Measurements from ENCODE around the gene HEATR5A.
A peak's percentile ranks its signal among the peaks of the same experiment; 100 is the strongest.

HEATR5A gene

GRCh38 chr14:31449971-31450610 lies 29.7 kb upstream of the HEATR5A start:
- no peak for TF ChIP-seq TEAD4 (IDR thresholded peaks at IDR 0.05)
- TF ChIP-seq RAD21 (IDR thresholded peaks at IDR 0.05; ENCODE audit: low read depth): peak; percentile 65

DNA sequence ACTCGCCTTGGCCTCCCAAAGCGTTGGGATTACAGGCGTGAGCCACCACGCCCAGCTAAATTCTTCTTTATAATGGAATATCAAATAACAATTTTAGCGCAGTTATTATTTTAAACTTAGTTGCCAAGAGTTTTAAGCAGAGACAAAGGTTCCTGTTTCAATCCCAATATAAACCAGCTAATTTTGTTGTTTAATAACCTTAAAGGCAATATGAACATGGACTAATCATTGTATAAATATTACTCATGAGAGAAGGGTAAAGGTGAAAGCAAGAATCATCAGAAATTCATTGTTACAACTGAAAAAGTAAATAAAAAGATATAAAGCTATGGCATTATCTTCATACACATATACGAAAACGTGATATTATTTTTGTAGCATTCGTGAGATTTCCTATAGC lies 28.8 kb upstream of the HEATR5A start:
- TF ChIP-seq ZBTB7A (IDR thresholded peaks at IDR 0.05; ENCODE audit: low read depth) (no peak), NFIC (IDR thresholded peaks at IDR 0.05) (no peak), FOXM1 (IDR thresholded peaks at IDR 0.05; ENCODE audit: borderline replicate concordance, low read depth) (no peak), RAD21 (IDR thresholded peaks at IDR 0.05; ENCODE audit: low read depth) (no peak), TEAD4 (IDR thresholded peaks at IDR 0.05) (no peak), CEBPB (IDR thresholded peaks at IDR 0.05) (no peak), MAX (IDR thresholded peaks at IDR 0.05) (no peak), EGR1 (IDR thresholded peaks at IDR 0.05) (no peak), YY1 (IDR thresholded peaks at IDR 0.05; ENCODE audit: low read depth) (no peak), EP300 (IDR thresholded peaks at IDR 0.05; ENCODE audit: borderline replicate concordance) (no peak), TAF1 (IDR thresholded peaks at IDR 0.05; ENCODE audit: low read depth) (no peak), TCF12 (IDR thresholded peaks at IDR 0.05; ENCODE audit: low read depth) (no peak), CREB1 (IDR thresholded peaks at IDR 0.05; ENCODE audit: low read depth) (no peak)
- TF ChIP-seq, protein P1, sequence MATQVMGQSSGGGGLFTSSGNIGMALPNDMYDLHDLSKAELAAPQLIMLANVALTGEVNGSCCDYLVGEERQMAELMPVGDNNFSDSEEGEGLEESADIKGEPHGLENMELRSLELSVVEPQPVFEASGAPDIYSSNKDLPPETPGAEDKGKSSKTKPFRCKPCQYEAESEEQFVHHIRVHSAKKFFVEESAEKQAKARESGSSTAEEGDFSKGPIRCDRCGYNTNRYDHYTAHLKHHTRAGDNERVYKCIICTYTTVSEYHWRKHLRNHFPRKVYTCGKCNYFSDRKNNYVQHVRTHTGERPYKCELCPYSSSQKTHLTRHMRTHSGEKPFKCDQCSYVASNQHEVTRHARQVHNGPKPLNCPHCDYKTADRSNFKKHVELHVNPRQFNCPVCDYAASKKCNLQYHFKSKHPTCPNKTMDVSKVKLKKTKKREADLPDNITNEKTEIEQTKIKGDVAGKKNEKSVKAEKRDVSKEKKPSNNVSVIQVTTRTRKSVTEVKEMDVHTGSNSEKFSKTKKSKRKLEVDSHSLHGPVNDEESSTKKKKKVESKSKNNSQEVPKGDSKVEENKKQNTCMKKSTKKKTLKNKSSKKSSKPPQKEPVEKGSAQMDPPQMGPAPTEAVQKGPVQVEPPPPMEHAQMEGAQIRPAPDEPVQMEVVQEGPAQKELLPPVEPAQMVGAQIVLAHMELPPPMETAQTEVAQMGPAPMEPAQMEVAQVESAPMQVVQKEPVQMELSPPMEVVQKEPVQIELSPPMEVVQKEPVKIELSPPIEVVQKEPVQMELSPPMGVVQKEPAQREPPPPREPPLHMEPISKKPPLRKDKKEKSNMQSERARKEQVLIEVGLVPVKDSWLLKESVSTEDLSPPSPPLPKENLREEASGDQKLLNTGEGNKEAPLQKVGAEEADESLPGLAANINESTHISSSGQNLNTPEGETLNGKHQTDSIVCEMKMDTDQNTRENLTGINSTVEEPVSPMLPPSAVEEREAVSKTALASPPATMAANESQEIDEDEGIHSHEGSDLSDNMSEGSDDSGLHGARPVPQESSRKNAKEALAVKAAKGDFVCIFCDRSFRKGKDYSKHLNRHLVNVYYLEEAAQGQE (IDR thresholded peaks at IDR 0.05; ENCODE audit: low read depth): no peak
- TF ChIP-seq, protein P2, sequence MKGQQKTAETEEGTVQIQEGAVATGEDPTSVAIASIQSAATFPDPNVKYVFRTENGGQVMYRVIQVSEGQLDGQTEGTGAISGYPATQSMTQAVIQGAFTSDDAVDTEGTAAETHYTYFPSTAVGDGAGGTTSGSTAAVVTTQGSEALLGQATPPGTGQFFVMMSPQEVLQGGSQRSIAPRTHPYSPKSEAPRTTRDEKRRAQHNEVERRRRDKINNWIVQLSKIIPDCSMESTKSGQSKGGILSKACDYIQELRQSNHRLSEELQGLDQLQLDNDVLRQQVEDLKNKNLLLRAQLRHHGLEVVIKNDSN (IDR thresholded peaks at IDR 0.05): no peak

- TF ChIP-seq NFIC (IDR thresholded peaks at IDR 0.05) (no peak), ZBTB7A (IDR thresholded peaks at IDR 0.05; ENCODE audit: low read depth) (no peak), TEAD4 (IDR thresholded peaks at IDR 0.05) (no peak), TCF12 (IDR thresholded peaks at IDR 0.05; ENCODE audit: low read depth) (no peak), TAF1 (IDR thresholded peaks at IDR 0.05; ENCODE audit: low read depth) (no peak), CREB1 (IDR thresholded peaks at IDR 0.05; ENCODE audit: low read depth) (no peak), MAX (IDR thresholded peaks at IDR 0.05) (no peak), YY1 (IDR thresholded peaks at IDR 0.05; ENCODE audit: low read depth) (no peak)
- TF ChIP-seq, protein P2 (IDR thresholded peaks at IDR 0.05): no peak
Observed at GRCh38 chr14:31445703-31446102, 25.4 kb upstream of the HEATR5A start.

DNA sequence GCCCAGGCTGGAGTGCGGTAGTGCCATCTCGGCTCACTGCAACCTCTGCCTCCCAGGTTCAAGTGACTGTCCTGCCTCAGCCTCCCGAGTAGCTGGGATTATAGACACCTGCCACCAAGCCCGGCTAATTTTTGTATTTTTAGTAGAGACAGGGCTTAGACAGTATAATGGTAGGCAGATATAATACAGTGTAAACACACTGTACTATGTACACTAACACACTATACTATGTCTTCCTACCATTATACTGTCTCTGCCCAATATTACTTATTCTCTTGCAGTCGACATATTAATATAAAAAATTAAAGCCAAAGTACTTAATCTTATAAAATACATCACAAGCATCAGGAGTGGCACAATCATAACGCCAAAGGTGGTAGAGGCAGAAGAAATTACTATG lies 21.9 kb upstream of the HEATR5A start:
- no peak for TF ChIP-seq ZBTB7A (IDR thresholded peaks at IDR 0.05; ENCODE audit: low read depth)
- no peak for TF ChIP-seq FOXM1 (IDR thresholded peaks at IDR 0.05; ENCODE audit: borderline replicate concordance, low read depth)
- no peak for TF ChIP-seq MAX (IDR thresholded peaks at IDR 0.05)
- TF ChIP-seq, protein P2 (IDR thresholded peaks at IDR 0.05): no peak
- no peak for TF ChIP-seq EGR1 (IDR thresholded peaks at IDR 0.05)
- TF ChIP-seq CREB1 (IDR thresholded peaks at IDR 0.05; ENCODE audit: low read depth): no peak

DNA sequence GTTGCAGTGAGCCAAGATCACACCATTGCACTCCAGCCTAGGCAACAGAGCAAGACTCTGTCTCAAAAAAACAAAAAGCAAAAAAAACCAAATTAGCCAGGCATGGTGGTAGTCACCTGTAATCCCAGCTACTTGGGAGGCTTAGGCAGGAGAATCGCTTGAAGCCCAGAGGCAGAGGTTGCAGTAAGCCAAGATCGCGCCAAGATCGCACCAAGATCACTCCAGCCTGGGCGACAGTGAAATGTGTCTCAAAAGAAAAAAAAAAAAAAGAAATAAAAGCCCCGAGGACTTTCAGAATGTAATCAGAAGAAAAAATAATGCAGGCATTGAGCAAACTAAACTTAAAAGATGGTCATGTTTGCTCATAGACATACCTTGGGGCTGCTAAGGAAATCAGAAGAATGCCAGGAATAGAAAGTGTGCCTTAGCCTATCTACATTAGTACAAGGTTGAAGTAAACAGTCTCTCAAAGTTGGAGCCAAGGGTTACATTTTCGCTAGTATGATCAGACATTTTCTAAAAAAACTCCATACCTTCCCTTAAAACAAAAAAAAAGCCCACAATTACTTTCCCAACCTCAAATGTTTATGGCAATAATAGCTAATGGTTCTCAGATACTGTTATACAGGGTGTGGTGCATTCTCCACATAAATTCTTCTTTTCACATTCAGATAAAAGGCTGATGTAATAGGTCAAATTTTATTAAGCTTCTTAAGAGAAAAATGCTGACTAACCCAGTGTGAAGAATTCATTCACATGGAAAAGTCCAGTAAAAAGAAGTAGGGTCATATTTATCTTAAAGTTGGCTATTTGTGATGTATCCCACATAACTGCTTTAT lies 21.1 kb upstream of the HEATR5A start:
- TF ChIP-seq EGR1 (IDR thresholded peaks at IDR 0.05) (no peak), FOXM1 (IDR thresholded peaks at IDR 0.05; ENCODE audit: borderline replicate concordance, low read depth) (no peak), TEAD4 (IDR thresholded peaks at IDR 0.05) (no peak; the same call in 1 of the 2 replicates), MAX (IDR thresholded peaks at IDR 0.05) (no peak), NFIC (IDR thresholded peaks at IDR 0.05) (no peak), RAD21 (IDR thresholded peaks at IDR 0.05; ENCODE audit: low read depth) (no peak), TAF1 (IDR thresholded peaks at IDR 0.05; ENCODE audit: low read depth) (no peak), CEBPB (IDR thresholded peaks at IDR 0.05) (no peak), TCF12 (IDR thresholded peaks at IDR 0.05; ENCODE audit: low read depth) (no peak), ZBTB7A (IDR thresholded peaks at IDR 0.05; ENCODE audit: low read depth) (no peak), EP300 (IDR thresholded peaks at IDR 0.05; ENCODE audit: borderline replicate concordance) (no peak), YY1 (IDR thresholded peaks at IDR 0.05; ENCODE audit: low read depth) (no peak), CREB1 (IDR thresholded peaks at IDR 0.05; ENCODE audit: low read depth) (no peak)
- TF ChIP-seq, protein P2 (IDR thresholded peaks at IDR 0.05): no peak
- TF ChIP-seq, protein P1 (IDR thresholded peaks at IDR 0.05; ENCODE audit: low read depth): no peak

All from Ishikawa (cell line).